HEK293 (cell line): ENCODE measurements around the gene OCA2.

ENCODE experiments used
- CTCF ChIA-PET: fragments of 350-600 bp; formaldehyde crosslinking; extraction: SDS; loops from one replicate; lab custom pipeline; 2021; ENCODE audit warnings: antibody characterized with exemption; lab: Yijun Ruan, JAX
- POLR2A ChIA-PET: fragments of 300-600 bp; formaldehyde crosslinking; extraction: SDS; loops from one replicate; lab custom pipeline; 2020; ENCODE audit warnings: antibody characterized with exemption, inconsistent platforms; lab: Yijun Ruan, JAX
- H3K27ac ChIP-seq: fragments of 200-500 bp; sonication (Bioruptor generic); 2 replicates; pipeline ENCODE4 v1.5.1; 2014; ENCODE audit warnings: low read depth, low read length, control low read depth, inconsistent platforms; ENCODE audit errors: extremely low read depth
- H3K36me3 ChIP-seq, 2 experiments: fragments of 200-500 bp in 1 of 2; sonication (Bioruptor generic) in 1 of 2; 1 replicate in 1 of 2; 2 replicates in 1 of 2; pipeline ENCODE4 v1.5.1; 2014 to 2017; ENCODE audit warnings: inconsistent platforms in 2 of 2, low read length in 2 of 2; ENCODE audit not compliant: control insufficient read depth in 2 of 2, insufficient read depth in 1 of 2
- H3K4me1 ChIP-seq: fragments of 200-500 bp; sonication (Bioruptor generic); 2 replicates; pipeline ENCODE4 v1.5.1; 2014; ENCODE audit warnings: mild to moderate bottlenecking, low read length, inconsistent platforms; ENCODE audit not compliant: control insufficient read depth, insufficient read depth
- H3K4me3 ChIP-seq: 2 replicates; pipeline ENCODE4 v1.5.1; 2011; ENCODE audit warnings: low read depth, mild to moderate bottlenecking, control low read depth, low read length, moderate library complexity
- H3K9me3 ChIP-seq: fragments of 200-500 bp; sonication (Bioruptor generic); 2 replicates; pipeline ENCODE4 v1.5.1; 2014; ENCODE audit warnings: low read depth, low read length, inconsistent platforms; ENCODE audit not compliant: control insufficient read depth, insufficient read depth
- ATF2 ChIP-seq: fragments of 450-650 bp; formaldehyde crosslinking; IDR thresholded peaks from 2 replicates; pipeline ENCODE4 v1.5.1; 2016; ENCODE audit warnings: missing biosample characterization, missing genetic modification characterization, low read depth
- ELK4 ChIP-seq: IDR thresholded peaks from 2 replicates; pipeline ENCODE4 v1.6.1; 2011; ENCODE audit warnings: mild to moderate bottlenecking, low read depth, low read length, borderline replicate concordance
- GLIS2 ChIP-seq: fragments of 450-650 bp; formaldehyde crosslinking; IDR thresholded peaks from 2 replicates; pipeline ENCODE4 v1.5.1; 2016; ENCODE audit warnings: missing biosample characterization, missing genetic modification characterization
- HOXC10 ChIP-seq: sonication (generic); formaldehyde crosslinking; IDR thresholded peaks from 2 replicates; pipeline ENCODE4 v1.8.1; 2023; ENCODE audit warnings: mild to moderate bottlenecking, missing genetic modification reagents
- KLF17 ChIP-seq: fragments of 450-650 bp; formaldehyde crosslinking; IDR thresholded peaks from 2 replicates; pipeline ENCODE4 v1.5.1; 2016; ENCODE audit warnings: missing biosample characterization, missing genetic modification characterization
- KLF9 ChIP-seq: fragments of 450-650 bp; formaldehyde crosslinking; IDR thresholded peaks from 2 replicates; pipeline ENCODE4 v1.5.1; 2016; ENCODE audit warnings: missing biosample characterization, missing genetic modification characterization, low read depth
- SP3 ChIP-seq: fragments of 450-650 bp; formaldehyde crosslinking; IDR thresholded peaks from 2 replicates; pipeline ENCODE4 v1.5.1; 2016; ENCODE audit warnings: missing biosample characterization, missing genetic modification characterization
- ZBTB20 ChIP-seq: fragments of 450-650 bp; formaldehyde crosslinking; IDR thresholded peaks from 2 replicates; pipeline ENCODE4 v1.5.1; 2016; ENCODE audit warnings: missing biosample characterization, missing genetic modification characterization
- ZBTB44 ChIP-seq: fragments of 450-650 bp; IDR thresholded peaks from 2 replicates; pipeline ENCODE4 v1.5.1; 2018; ENCODE audit warnings: missing biosample characterization, mild to moderate bottlenecking, missing genetic modification characterization
- ZIC2 ChIP-seq: fragments of 450-650 bp; formaldehyde crosslinking; IDR thresholded peaks from 2 replicates; pipeline ENCODE4 v1.5.1; 2016; ENCODE audit warnings: missing biosample characterization, missing genetic modification characterization
- ZNF112 ChIP-seq: fragments of 450-650 bp; formaldehyde crosslinking; IDR thresholded peaks from 2 replicates; pipeline ENCODE4 v1.5.0; 2017; ENCODE audit warnings: missing biosample characterization, missing genetic modification characterization
- ZNF132 ChIP-seq: fragments of 450-650 bp; formaldehyde crosslinking; IDR thresholded peaks from 2 replicates; pipeline ENCODE4 v1.5.1; 2017; ENCODE audit warnings: missing biosample characterization, missing genetic modification characterization, borderline replicate concordance
- ZNF133 ChIP-seq: fragments of 450-650 bp; formaldehyde crosslinking; IDR thresholded peaks from 2 replicates; pipeline ENCODE4 v1.5.1; 2016; ENCODE audit warnings: missing biosample characterization, missing genetic modification characterization
- ZNF146 ChIP-seq: fragments of 450-650 bp; formaldehyde crosslinking; IDR thresholded peaks from 2 replicates; pipeline ENCODE4 v1.5.1; 2016; ENCODE audit warnings: missing biosample characterization, missing genetic modification characterization
- ZNF157 ChIP-seq: fragments of 450-650 bp; formaldehyde crosslinking; IDR thresholded peaks from 2 replicates; pipeline ENCODE4 v1.5.1; 2016; ENCODE audit warnings: missing biosample characterization, missing genetic modification characterization
- ZNF211 ChIP-seq: fragments of 450-650 bp; formaldehyde crosslinking; IDR thresholded peaks from 2 replicates; pipeline ENCODE4 v1.5.1; 2016; ENCODE audit warnings: low read depth, missing biosample characterization, missing genetic modification characterization
- ZNF214 ChIP-seq: fragments of 450-650 bp; formaldehyde crosslinking; IDR thresholded peaks from 2 replicates; pipeline ENCODE4 v1.5.1; 2017; ENCODE audit warnings: missing biosample characterization, mild to moderate bottlenecking, missing genetic modification characterization, borderline replicate concordance
- ZNF248 ChIP-seq: fragments of 450-650 bp; formaldehyde crosslinking; IDR thresholded peaks from 2 replicates; pipeline ENCODE4 v1.5.1; 2017; ENCODE audit warnings: missing biosample characterization, missing genetic modification characterization
- ZNF266 ChIP-seq: fragments of 450-650 bp; formaldehyde crosslinking; IDR thresholded peaks from 2 replicates; pipeline ENCODE4 v1.5.1; 2016; ENCODE audit warnings: missing biosample characterization, missing genetic modification characterization, low read depth
- ZNF302 ChIP-seq: fragments of 450-650 bp; formaldehyde crosslinking; IDR thresholded peaks from 2 replicates; pipeline ENCODE4 v1.5.1; 2016; ENCODE audit warnings: missing biosample characterization, missing genetic modification characterization, low read depth
- ZNF513 ChIP-seq: fragments of 450-650 bp; IDR thresholded peaks from 2 replicates; pipeline ENCODE4 v1.5.1; 2018; ENCODE audit warnings: missing biosample characterization, missing genetic modification characterization
- ZNF529 ChIP-seq: fragments of 450-650 bp; formaldehyde crosslinking; IDR thresholded peaks from 2 replicates; pipeline ENCODE4 v1.5.1; 2017; ENCODE audit warnings: missing genetic modification characterization, missing biosample characterization; ENCODE audit not compliant: insufficient replicate concordance
- ZNF610 ChIP-seq: fragments of 450-650 bp; formaldehyde crosslinking; IDR thresholded peaks from 2 replicates; pipeline ENCODE4 v1.5.1; 2016; ENCODE audit warnings: missing biosample characterization, missing genetic modification characterization, borderline replicate concordance
- ZNF664 ChIP-seq: fragments of 450-650 bp; formaldehyde crosslinking; IDR thresholded peaks from 2 replicates; pipeline ENCODE4 v1.5.1; 2016; ENCODE audit warnings: missing biosample characterization, missing genetic modification characterization
- ZNF677 ChIP-seq: fragments of 450-650 bp; IDR thresholded peaks from 2 replicates; pipeline ENCODE4 v1.5.0; 2018; ENCODE audit warnings: missing biosample characterization, mild to moderate bottlenecking, missing genetic modification characterization, moderate library complexity
- ZNF707 ChIP-seq: fragments of 450-650 bp; formaldehyde crosslinking; IDR thresholded peaks from 2 replicates; pipeline ENCODE4 v1.5.1; 2016; ENCODE audit warnings: missing biosample characterization, missing genetic modification characterization
- ZNF747 ChIP-seq: fragments of 450-650 bp; formaldehyde crosslinking; IDR thresholded peaks from 2 replicates; pipeline ENCODE4 v1.5.1; 2016; ENCODE audit warnings: missing biosample characterization, missing genetic modification characterization
- ZNF768 ChIP-seq: fragments of 450-650 bp; formaldehyde crosslinking; IDR thresholded peaks from 2 replicates; pipeline ENCODE4 v1.5.1; 2018; ENCODE audit warnings: missing biosample characterization, mild to moderate bottlenecking, missing genetic modification characterization
- ZSCAN18 ChIP-seq: fragments of 450-650 bp; formaldehyde crosslinking; IDR thresholded peaks from 2 replicates; pipeline ENCODE4 v1.5.1; 2016; ENCODE audit warnings: missing biosample characterization, missing genetic modification characterization
- ZXDB ChIP-seq: fragments of 450-650 bp; formaldehyde crosslinking; IDR thresholded peaks from 2 replicates; pipeline ENCODE4 v1.5.1; 2016; ENCODE audit warnings: missing biosample characterization, missing genetic modification characterization

OCA2 gene

GRCh38 chr15:27935328-27935727, 163.8 kb downstream of the OCA2 start:
- no peak overlapping the region for H3K27ac ChIP-seq
- no peaks in the 10 kb centered on the region for H3K9me3 ChIP-seq
- POLR2A ChIA-PET: no interaction called here
- no peak overlapping the region for H3K4me3 ChIP-seq
- no peak for TF ChIP-seq ZIC2
- TF ChIP-seq ZNF529 (tag by site-specific recombination): no peak
- TF ChIP-seq ZNF132 (tag by site-specific recombination): no peak
- TF ChIP-seq SP3: no peak
- TF ChIP-seq ZNF157 (tag by site-specific recombination): no peak
- no peak for TF ChIP-seq ZNF248 (tag by site-specific recombination)
- no peak for TF ChIP-seq ZNF214 (tag by site-specific recombination)
- TF ChIP-seq ZSCAN18: no peak
- no peak for TF ChIP-seq ZXDB (tag by site-specific recombination)
- no peak for TF ChIP-seq ZNF664
- no peak for TF ChIP-seq ZNF112 (tag by site-specific recombination)
- no peak for TF ChIP-seq ZNF747 (tag by site-specific recombination)
- TF ChIP-seq KLF17: no peak
- no peak for TF ChIP-seq ZNF707
- no peak for TF ChIP-seq ZBTB20 (tag by site-specific recombination)
- no peak for TF ChIP-seq KLF9
- TF ChIP-seq ZNF677 (tag by site-specific recombination): no peak
- TF ChIP-seq ZBTB44: no peak
- no peak for TF ChIP-seq ELK4
- no peak for TF ChIP-seq ATF2 (tag by site-specific recombination)
- CTCF ChIA-PET: no interaction called here
- no peaks in the 10 kb centered on the region for H3K36me3 ChIP-seq
- H3K4me1 ChIP-seq: no peaks in the 10 kb centered on the region

GRCh38 chr15:27934782-27935181, 164.3 kb downstream of the OCA2 start:
- Histone ChIP-seq H3K4me1 (no peaks in the 10 kb centered on the region), H3K9me3 (no peaks in the 10 kb centered on the region), H3K4me3 (no peak overlapping the region), H3K36me3 (no peaks in the 10 kb centered on the region), H3K27ac (no peak overlapping the region)
- ChIA-PET CTCF (no interaction called here), POLR2A (no interaction called here)
- TF ChIP-seq ZNF513 (tag by site-specific recombination) (no peak), ZNF133 (tag by site-specific recombination) (no peak), ZNF768 (tag by site-specific recombination) (no peak), ZNF664 (no peak), ZNF266 (tag by site-specific recombination) (no peak), HOXC10 (CRISPR knock-in tag) (no peak), ZNF211 (tag by site-specific recombination) (no peak), ZNF302 (tag by site-specific recombination) (no peak), GLIS2 (tag by site-specific recombination) (no peak), ZNF146 (tag by site-specific recombination) (no peak), ZNF610 (tag by site-specific recombination) (no peak)
